Transverse colon (tissue), 4 donors: ENCODE measurements around the gene TOP2A. TPM values are rescaled to one million over a fixed set of nuclear protein-coding genes. Genes with fewer than 3 reads are reported as not detected.
"Not testable (repeated sequence)": the region's sequence is repeated elsewhere in the genome, so short reads cannot be mapped to it uniquely, and the experiment has no call there.

ENCODE experiments used
- DNase-seq: peaks from one replicate; pipeline ENCODE4 v3.0.0-alpha.2; 2019
- H3K27ac ChIP-seq, 4 donors: fragments of 200-600 bp; sonication (generic); 2 replicates each; pipeline ENCODE4 v1.5.1; 2016 to 2018; ENCODE audit warnings: inconsistent platforms in 4 of 4
- H3K27me3 ChIP-seq: fragments of 200-600 bp; sonication (generic); 2 replicates; pipeline ENCODE4 v1.5.1; 2017; ENCODE audit warnings: inconsistent platforms
- H3K36me3 ChIP-seq, 4 donors: fragments of 200-600 bp; sonication (generic); 2 replicates each; pipeline ENCODE4 v1.5.1; 2017 to 2019; ENCODE audit warnings: inconsistent platforms in 4 of 4
- H3K4me1 ChIP-seq, 4 donors: fragments of 200-600 bp; sonication (generic); 2 replicates each; pipeline ENCODE4 v1.5.1; 2017 to 2020; ENCODE audit warnings: inconsistent platforms in 4 of 4
- H3K4me3 ChIP-seq, 4 donors: fragments of 200-600 bp; sonication (generic); 1 replicate in 1 of 4; 2 replicates in 3 of 4; pipeline versions ENCODE4 v1.5.1 to v1.6.1; 2017 to 2019; ENCODE audit warnings: inconsistent platforms in 4 of 4
- H3K9me3 ChIP-seq, 2 donors: fragments of 200-600 bp; sonication (generic); 2 replicates each; pipeline ENCODE4 v1.5.1; 2017 to 2019; ENCODE audit warnings: inconsistent platforms in 2 of 2
- EP300 ChIP-seq: sonication (generic); formaldehyde crosslinking; IDR thresholded peaks from one replicate; pipeline ENCODE4 v1.6.1; 2017; ENCODE audit warnings: antibody characterized with exemption, low read depth
- POLR2A ChIP-seq: fragments of 450-650 bp; IDR thresholded peaks from one replicate; pipeline ENCODE4 v1.6.1; 2016; ENCODE audit warnings: antibody characterized with exemption, mild to moderate bottlenecking, moderate library complexity
- POLR2AphosphoS5 ChIP-seq, 3 donors: sonication (generic); formaldehyde crosslinking; IDR thresholded peaks; one replicate each; pipeline ENCODE4 v1.6.1; 2016; ENCODE audit warnings: antibody characterized with exemption in 3 of 3
- WGBS, 2 donors: methylation state at CpG; one replicate each; pipeline ENCODE4 v1.1.5; 2018; ENCODE audit warnings: low coverage in 1 of 2; 5-methylcytosine and 5-hydroxymethylcytosine counted together
- in situ Hi-C, 4 donors: fragments of 200-750 bp; cut with MboI; loops; one replicate each; pipeline versions ENCODE4 v1.15.0 to v1.15.1; 2017; ENCODE audit warnings: low sequenced_read_pairs in 3 of 4, low pct_ligation_motif_present in 1 of 4, low pct_unique_long_range_greater_than_20kb in 1 of 4
- intact Hi-C: fragments of 100-400 bp; cut with DNase I; formaldehyde crosslinking; loops from one replicate; pipeline ENCODE4 v1.15.1; 2023; ENCODE audit warnings: low total_unique reads
- total RNA-seq, 4 donors: library from RNA; depleted of rRNA; stranded (reverse); fragments of >200 nt; gene quantifications; one replicate each; pipeline ENCODE4 v1.1.0, GENCODE V29; 2016
- TF ChIP-seq, protein P1 (sequence below), 5 experiments: fragments of 200-600 bp in 3 of 5; fragments of 450-650 bp in 2 of 5; sonication (generic) in 3 of 5; IDR thresholded peaks; 1 replicate in 2 of 5; 2 replicates in 3 of 5; pipeline ENCODE4 v1.5.1; 2016 to 2017; ENCODE audit warnings: antibody characterized with exemption in 5 of 5, inconsistent platforms in 3 of 5, mild to moderate bottlenecking in 2 of 5, moderate library complexity in 1 of 5

TOP2A gene
- total RNA-seq, 4 donors from 2014 or later, result 0.37 to 25.5 (median 7.5) TPM

DNA sequence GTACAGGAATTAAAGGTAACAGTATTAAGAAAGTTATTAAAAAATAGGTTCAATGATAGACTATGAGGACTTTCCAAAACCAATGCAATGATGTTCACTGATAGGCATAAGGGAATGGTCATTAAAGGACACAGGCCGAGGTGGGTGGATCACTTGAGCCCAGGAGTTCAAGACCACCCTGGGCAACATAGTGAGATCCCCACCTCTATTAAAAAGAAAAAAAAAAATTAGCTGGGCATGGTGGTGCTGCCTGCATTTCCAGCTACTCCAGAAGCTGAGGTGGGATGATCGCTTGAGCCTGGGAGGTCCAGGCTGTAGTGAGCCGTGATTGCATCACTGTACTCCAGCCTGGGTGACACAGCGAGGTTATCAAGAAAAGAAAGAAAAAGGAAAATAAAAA, 5.9 kb downstream of the TOP2A start:
- TF ChIP-seq EP300, result no peak
- no peak for TF ChIP-seq POLR2AphosphoS5 (IDR thresholded peaks at IDR 0.05)
- TF ChIP-seq, protein P1, sequence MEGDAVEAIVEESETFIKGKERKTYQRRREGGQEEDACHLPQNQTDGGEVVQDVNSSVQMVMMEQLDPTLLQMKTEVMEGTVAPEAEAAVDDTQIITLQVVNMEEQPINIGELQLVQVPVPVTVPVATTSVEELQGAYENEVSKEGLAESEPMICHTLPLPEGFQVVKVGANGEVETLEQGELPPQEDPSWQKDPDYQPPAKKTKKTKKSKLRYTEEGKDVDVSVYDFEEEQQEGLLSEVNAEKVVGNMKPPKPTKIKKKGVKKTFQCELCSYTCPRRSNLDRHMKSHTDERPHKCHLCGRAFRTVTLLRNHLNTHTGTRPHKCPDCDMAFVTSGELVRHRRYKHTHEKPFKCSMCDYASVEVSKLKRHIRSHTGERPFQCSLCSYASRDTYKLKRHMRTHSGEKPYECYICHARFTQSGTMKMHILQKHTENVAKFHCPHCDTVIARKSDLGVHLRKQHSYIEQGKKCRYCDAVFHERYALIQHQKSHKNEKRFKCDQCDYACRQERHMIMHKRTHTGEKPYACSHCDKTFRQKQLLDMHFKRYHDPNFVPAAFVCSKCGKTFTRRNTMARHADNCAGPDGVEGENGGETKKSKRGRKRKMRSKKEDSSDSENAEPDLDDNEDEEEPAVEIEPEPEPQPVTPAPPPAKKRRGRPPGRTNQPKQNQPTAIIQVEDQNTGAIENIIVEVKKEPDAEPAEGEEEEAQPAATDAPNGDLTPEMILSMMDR (IDR thresholded peaks at IDR 0.05), result no peak
- no peak for TF ChIP-seq POLR2A
- in situ Hi-C loops (loop anchor here in 1 of 4 donors (10.0 kb wide), 1 partner anchor 47 kb away; the partner anchor contains the start of gene GJD3), intact Hi-C loops (no loop called here)
- H3K36me3 ChIP-seq, result no peaks in the 10 kb centered on the region
- no peak for DNase-seq
- peaks cover 0 to 13% (median 1%) of the 10 kb centered on the region in 4 donors for H3K4me1 ChIP-seq
- H3K9me3 ChIP-seq, result no peaks in the 10 kb centered on the region
- H3K4me3 ChIP-seq, result no peak overlapping the region
- no peak overlapping the region for H3K27ac ChIP-seq
- H3K27me3 ChIP-seq, result no peaks in the 10 kb centered on the region
- WGBS, 2 donors, result 93 to 98% methylated on average over 4 of the region's 4 CpGs

DNA sequence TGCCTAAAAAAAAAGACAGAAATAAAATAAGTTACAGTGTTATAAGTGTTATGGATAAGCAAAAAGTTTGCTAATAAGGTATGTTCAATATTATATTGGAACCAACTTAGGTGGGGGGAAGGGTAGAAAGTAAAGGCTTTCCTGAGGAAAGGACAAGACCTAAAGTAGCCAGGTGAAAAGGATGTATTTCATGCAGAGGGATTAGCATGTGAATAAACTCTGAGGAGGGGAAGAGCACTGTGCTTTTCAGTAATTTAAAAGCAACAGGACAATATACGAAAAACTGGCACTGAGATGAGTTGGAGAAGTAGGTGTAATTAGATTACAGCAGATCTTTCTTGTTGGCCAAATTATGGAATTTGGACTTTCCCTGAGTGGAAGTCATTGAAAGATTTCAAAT, 7.6 kb downstream of the TOP2A start:
- Histone ChIP-seq H3K36me3 (no peaks in the 10 kb centered on the region), H3K27ac (no peak overlapping the region), H3K9me3 (no peaks in the 10 kb centered on the region), H3K4me1 (no peaks in the 10 kb centered on the region), H3K27me3 (no peaks in the 10 kb centered on the region), H3K4me3 (no peak overlapping the region)
- TF ChIP-seq, protein P1 (IDR thresholded peaks at IDR 0.05), result no peak
- no peak for TF ChIP-seq EP300
- TF ChIP-seq POLR2A, result no peak
- no peak for TF ChIP-seq POLR2AphosphoS5 (IDR thresholded peaks at IDR 0.05)
- in situ Hi-C loops (loop anchor here in 1 of 4 donors (10.0 kb wide), 1 partner anchor 45 kb away; the partner anchor contains the start of gene GJD3), intact Hi-C loops (no loop called here)
- no peak for DNase-seq
- WGBS, 2 donors, result 76 to 100% methylated on average over 1 of the region's 1 CpG

DNA sequence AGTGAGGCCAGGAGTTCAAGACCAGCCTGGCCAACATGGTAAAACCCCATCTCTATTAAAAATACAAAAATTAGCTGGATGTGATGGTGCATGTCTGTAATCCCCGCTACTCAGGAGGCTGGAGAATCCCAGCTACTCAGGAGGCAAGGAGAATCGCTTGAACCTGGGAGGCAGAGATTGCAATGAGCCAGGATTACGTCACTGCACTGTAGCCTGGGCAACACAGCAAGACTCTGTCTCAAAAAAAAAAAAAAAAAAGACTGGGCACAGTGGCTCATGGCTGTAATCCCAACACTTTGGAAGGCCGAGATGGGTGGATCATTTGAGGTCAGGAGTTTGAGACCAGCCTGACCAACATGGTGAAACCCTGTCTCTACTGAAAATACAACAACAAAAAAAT, 8.2 kb downstream of the TOP2A start:
- DNase-seq, H3K4me3 ChIP-seq, intact Hi-C loops, H3K27me3 ChIP-seq, H3K4me1 ChIP-seq, in situ Hi-C loops, H3K9me3 ChIP-seq, H3K27ac ChIP-seq, H3K36me3 ChIP-seq: not testable (repeated sequence)
- WGBS, 2 donors, result 95% methylated on average over 4 of the region's 4 CpGs; no CpG with 5 or more reads in 1 of the 2 donors

DNA sequence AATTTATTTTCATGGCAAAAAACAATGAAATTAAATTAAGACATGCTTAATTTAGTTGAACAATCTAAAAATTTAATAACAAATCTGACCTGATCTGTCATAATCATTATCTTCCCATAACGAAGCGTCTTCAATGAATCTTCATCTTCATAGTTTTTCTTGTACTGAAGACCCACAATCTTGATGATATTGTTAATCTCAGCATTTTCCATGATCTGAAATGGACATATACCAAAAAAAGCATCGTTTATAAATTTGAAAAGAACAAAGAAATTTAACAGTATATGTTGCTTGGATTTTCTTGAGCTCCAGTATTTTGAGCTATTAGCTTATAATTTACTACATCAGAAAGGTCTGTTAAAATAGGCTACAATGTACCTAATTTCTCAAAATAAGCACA, 10.2 kb downstream of the TOP2A start:
- Histone ChIP-seq H3K27ac (no peak overlapping the region), H3K36me3 (no peaks in the 10 kb centered on the region), H3K27me3 (no peaks in the 10 kb centered on the region), H3K9me3 (no peaks in the 10 kb centered on the region), H3K4me3 (no peak overlapping the region), H3K4me1 (no peaks in the 10 kb centered on the region)
- TF ChIP-seq POLR2A (no peak), POLR2AphosphoS5 (IDR thresholded peaks at IDR 0.05) (no peak), EP300 (no peak)
- TF ChIP-seq, protein P1 (IDR thresholded peaks at IDR 0.05), result no peak
- WGBS, 2 donors, result 95 to 98% methylated on average over 3 of the region's 3 CpGs
- in situ Hi-C loops (no loop called here), intact Hi-C loops (no loop called here)
- DNase-seq, result no peak

DNA sequence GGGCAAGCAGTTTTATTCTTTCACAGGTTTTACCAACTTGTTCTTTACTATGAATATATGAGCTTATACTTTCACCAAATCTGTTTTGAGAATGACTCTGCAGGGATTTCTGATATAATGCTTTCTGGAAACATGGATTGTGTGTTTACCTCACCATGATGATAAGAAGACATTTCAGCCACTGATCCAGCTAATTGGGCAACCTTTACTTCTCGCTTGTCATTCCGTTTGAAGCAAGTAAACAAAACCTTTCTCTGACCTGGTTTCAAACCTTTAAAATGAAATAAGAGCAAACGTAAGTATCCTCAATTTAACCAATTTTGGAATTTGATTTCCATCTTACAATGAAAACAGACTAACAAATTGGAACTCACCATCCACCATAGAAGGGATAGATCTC, 13.7 kb downstream of the TOP2A start:
- Histone ChIP-seq H3K27me3 (no peaks in the 10 kb centered on the region), H3K4me3 (no peak overlapping the region), H3K27ac (no peak overlapping the region), H3K36me3 (no peaks in the 10 kb centered on the region), H3K9me3 (no peaks in the 10 kb centered on the region), H3K4me1 (no peaks in the 10 kb centered on the region)
- no peak for DNase-seq
- in situ Hi-C loops, result no loop called here
- WGBS, 2 donors, result 86 to 100% methylated on average over 3 of the region's 3 CpGs
- TF ChIP-seq POLR2AphosphoS5 (IDR thresholded peaks at IDR 0.05) (no peak), POLR2A (no peak), EP300 (no peak)
- TF ChIP-seq, protein P1 (IDR thresholded peaks at IDR 0.05), result no peak
- intact Hi-C loops, result no loop called here
